Mesothelial cell of epicardium (in vitro differentiated cells): ENCODE data around the gene DEF6. TPM values are rescaled to one million over a fixed set of nuclear protein-coding genes. Genes with fewer than 3 reads are reported as not detected.

Experiments used
- DNase-seq, 2 experiments: peaks; one replicate each; pipeline ENCODE4 v3.0.0; 2021; ENCODE audit warnings: low spot score in 2 of 2; ENCODE audit not compliant: unreplicated experiment in 2 of 2
- H3K27ac Mint-ChIP-seq: 2 replicates; pipeline ENCODE4 v1.8.0; 2021; ENCODE audit warnings: mixed read lengths
- H3K27me3 Mint-ChIP-seq: 2 replicates; pipeline ENCODE4 v1.8.0; 2021; ENCODE audit warnings: low read depth, mixed read lengths
- H3K36me3 Mint-ChIP-seq: 2 replicates; pipeline ENCODE4 v1.8.0; 2021; ENCODE audit warnings: mixed read lengths
- H3K4me1 Mint-ChIP-seq: 2 replicates; pipeline ENCODE4 v1.8.0; 2021; ENCODE audit warnings: mixed read lengths
- H3K4me3 Mint-ChIP-seq: 2 replicates; pipeline ENCODE4 v1.8.0; 2021; ENCODE audit warnings: mild to moderate bottlenecking, moderate library complexity, mixed read lengths
- H3K9me3 Mint-ChIP-seq: 2 replicates; pipeline ENCODE4 v1.8.0; 2021; ENCODE audit warnings: mixed read lengths
- total RNA-seq: library from RNA; stranded (reverse); gene quantifications from 3 replicates; pipeline ENCODE4 v1.2.1, GENCODE V29; 2021
- TF ChIP-seq, protein P1 (sequence below): fragments of 200-600 bp; sonication (generic); IDR thresholded peaks from one replicate; pipeline ENCODE4 v1.5.0; 2021; ENCODE audit warnings: antibody characterized with exemption; ENCODE audit not compliant: unreplicated experiment

DEF6 gene
- total RNA-seq, 1 donor from 2014 or later = 11.3 TPM

DNA sequence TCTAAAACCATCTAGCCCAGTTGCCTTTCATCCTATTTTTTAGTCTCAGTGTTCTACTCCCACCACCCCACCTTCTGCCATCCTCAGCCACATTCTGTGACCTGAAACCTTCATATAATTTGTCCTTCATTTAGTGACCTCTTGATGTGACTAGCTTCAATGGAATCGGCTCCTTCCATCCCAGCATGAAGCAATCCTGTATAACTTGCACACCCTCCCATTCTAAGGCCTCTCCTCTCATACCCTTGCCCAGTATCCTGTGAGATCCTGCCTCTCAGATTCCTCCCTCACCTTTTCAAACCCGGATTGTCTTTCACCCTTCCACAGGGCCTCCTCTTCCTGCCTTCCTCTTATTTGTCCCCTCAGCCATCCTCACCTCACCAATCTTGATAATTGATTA lies 35.0 kb upstream of the DEF6 start:
- Mint-ChIP-seq H3K4me3 (no peak overlapping the region), H3K36me3 (no peaks in the 10 kb centered on the region), H3K4me1 (peaks cover 37% of the 10 kb centered on the region), H3K27ac (peak overlapping the region; percentile 22), H3K27me3 (no peaks in the 10 kb centered on the region), H3K9me3 (no peaks in the 10 kb centered on the region)
- TF ChIP-seq, protein P1, sequence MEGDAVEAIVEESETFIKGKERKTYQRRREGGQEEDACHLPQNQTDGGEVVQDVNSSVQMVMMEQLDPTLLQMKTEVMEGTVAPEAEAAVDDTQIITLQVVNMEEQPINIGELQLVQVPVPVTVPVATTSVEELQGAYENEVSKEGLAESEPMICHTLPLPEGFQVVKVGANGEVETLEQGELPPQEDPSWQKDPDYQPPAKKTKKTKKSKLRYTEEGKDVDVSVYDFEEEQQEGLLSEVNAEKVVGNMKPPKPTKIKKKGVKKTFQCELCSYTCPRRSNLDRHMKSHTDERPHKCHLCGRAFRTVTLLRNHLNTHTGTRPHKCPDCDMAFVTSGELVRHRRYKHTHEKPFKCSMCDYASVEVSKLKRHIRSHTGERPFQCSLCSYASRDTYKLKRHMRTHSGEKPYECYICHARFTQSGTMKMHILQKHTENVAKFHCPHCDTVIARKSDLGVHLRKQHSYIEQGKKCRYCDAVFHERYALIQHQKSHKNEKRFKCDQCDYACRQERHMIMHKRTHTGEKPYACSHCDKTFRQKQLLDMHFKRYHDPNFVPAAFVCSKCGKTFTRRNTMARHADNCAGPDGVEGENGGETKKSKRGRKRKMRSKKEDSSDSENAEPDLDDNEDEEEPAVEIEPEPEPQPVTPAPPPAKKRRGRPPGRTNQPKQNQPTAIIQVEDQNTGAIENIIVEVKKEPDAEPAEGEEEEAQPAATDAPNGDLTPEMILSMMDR = no peak
- DNase-seq = no peak

DNA sequence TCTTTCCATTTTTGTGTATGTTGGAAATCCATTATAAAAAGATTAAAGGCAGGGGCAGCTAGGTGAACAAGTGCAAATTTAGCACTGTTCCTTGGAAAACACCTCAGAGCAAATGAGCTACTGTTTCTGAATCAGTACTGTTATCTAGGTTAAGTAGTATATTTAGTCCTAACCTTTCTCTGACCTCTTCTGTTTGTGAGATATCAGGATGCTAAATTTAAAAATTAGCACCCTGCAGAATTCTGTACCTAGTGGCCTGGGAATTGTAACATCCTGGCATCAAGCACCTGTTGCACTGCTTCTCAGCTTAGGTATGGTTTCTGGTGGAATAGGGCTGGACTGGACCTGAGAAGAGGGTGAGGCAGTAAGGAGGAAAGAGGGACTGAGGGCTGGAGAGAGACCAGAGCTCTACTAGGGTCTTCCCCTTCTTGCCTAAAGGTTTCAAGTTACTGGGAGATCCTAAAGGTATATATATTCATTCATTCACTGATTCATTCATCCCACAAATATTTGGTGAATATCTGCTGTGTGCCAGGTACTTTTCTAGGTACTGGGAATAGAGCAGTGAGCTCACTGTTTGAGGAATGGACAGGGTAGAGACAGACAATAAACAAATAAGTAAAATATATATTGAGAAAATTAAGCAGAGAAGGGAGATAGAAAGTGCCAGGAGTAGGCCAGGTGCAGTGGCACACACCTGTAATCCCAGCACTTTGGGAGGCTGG lies 32.9 kb upstream of the DEF6 start:
- Mint-ChIP-seq H3K9me3 (no peaks in the 10 kb centered on the region), H3K36me3 (no peaks in the 10 kb centered on the region), H3K4me3 (no peak overlapping the region), H3K27ac (no peak overlapping the region), H3K27me3 (no peaks in the 10 kb centered on the region), H3K4me1 (peaks cover 30% of the 10 kb centered on the region)
- TF ChIP-seq, protein P1 = no peak
- DNase-seq = no peak

DNA sequence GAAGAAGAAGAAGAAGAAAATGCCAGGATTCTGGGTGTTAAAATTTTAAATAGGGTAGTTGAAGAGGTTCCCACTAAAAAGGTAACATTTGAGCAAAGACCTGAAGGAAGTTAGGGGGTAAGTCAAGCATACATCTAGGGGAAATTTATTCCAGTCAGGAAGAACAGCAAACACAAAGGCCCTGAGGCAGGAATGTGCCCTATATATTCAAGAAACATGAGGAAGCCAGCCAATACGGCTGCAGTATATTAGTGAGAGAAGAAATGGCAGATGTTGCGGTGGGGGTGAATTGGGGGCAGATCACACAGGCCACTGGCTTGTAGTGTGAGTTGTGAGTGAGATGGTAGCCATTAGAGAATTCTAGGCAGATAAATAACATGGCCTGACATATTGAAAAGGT lies 32.1 kb upstream of the DEF6 start:
- no peaks in the 10 kb centered on the region for H3K27me3 Mint-ChIP-seq

DNA sequence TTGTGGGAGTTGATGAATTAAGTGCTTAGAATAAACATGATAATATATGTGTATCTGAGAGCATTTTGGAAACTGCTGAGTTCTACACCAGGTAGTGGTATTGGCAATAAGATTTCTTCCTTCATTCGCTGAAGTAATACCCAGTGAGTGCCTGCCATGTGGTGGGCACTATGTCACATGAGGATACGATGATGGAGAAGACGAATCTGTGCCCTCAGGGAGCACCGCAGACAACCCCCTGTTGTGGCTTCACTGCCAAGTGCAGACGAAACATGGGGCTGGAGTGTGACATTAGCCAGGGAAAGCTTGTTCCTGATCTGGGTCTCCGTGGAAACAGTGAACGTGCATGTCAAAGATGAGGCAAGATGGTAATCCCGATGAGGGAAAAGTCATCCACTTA lies 30.2 kb upstream of the DEF6 start:
- H3K36me3 Mint-ChIP-seq = peaks cover 7% of the 10 kb centered on the region

More for the DNA sequence above, 32.1 kb upstream of the DEF6 start:
- Mint-ChIP-seq H3K36me3 (peaks cover 3% of the 10 kb centered on the region), H3K4me1 (peaks cover 24% of the 10 kb centered on the region), H3K9me3 (no peaks in the 10 kb centered on the region), H3K27ac (no peak overlapping the region), H3K4me3 (no peak overlapping the region)
- DNase-seq = no peak
- TF ChIP-seq, protein P1 = no peak

DNA sequence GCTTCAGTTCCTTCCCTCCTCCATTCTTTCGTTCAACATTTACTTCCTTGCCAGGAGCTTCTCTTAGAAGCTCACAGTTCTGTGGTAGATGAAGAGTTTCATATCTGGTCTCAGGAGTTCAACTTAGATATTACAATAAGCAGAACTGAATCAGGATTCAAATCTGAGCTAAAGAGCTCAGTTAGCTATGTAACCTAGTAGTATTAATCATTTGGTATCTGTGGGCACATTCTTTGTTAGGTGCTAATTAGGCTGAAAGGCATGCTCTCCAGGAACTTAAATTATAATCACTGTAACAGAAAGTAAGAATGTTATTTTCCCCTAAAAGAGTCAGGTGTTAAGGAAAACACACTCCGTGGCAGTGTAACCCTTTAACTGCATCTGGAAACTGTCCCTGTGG lies 29.7 kb upstream of the DEF6 start:
- no peak overlapping the region for H3K4me3 Mint-ChIP-seq
- peaks cover 14% of the 10 kb centered on the region for H3K4me1 Mint-ChIP-seq
- no peak for DNase-seq
- no peaks in the 10 kb centered on the region for H3K9me3 Mint-ChIP-seq
- H3K27me3 Mint-ChIP-seq = no peaks in the 10 kb centered on the region
- TF ChIP-seq, protein P1 = no peak
- peaks cover 7% of the 10 kb centered on the region for H3K36me3 Mint-ChIP-seq
- H3K27ac Mint-ChIP-seq = no peak overlapping the region

More for the DNA sequence above, 30.2 kb upstream of the DEF6 start:
- H3K4me1 Mint-ChIP-seq = peaks cover 18% of the 10 kb centered on the region
- no peaks in the 10 kb centered on the region for H3K27me3 Mint-ChIP-seq
- no peak overlapping the region for H3K4me3 Mint-ChIP-seq
- no peak for DNase-seq
- no peaks in the 10 kb centered on the region for H3K9me3 Mint-ChIP-seq
- no peak overlapping the region for H3K27ac Mint-ChIP-seq
- TF ChIP-seq, protein P1 = no peak
